Skeletal muscle cell (primary cell): ENCODE measurements around the gene ZNRF1.
A peak's percentile ranks its signal among the peaks of the same experiment; 100 is the strongest.
"Not testable (repeated sequence)": the region's sequence is repeated elsewhere in the genome, so short reads cannot be mapped to it uniquely, and the experiment has no call there.

Source experiments
- DNase-seq: peaks from one replicate; pipeline ENCODE4 v3.0.0-alpha.2; 2010; ENCODE audit warnings: low read depth
- H3K4me3 ChIP-seq: 2 replicates; pipeline ENCODE4 v1.5.1; 2011; ENCODE audit warnings: low read depth, mild to moderate bottlenecking, control low read depth, low read length, moderate library complexity

The ZNRF1 gene

DNA sequence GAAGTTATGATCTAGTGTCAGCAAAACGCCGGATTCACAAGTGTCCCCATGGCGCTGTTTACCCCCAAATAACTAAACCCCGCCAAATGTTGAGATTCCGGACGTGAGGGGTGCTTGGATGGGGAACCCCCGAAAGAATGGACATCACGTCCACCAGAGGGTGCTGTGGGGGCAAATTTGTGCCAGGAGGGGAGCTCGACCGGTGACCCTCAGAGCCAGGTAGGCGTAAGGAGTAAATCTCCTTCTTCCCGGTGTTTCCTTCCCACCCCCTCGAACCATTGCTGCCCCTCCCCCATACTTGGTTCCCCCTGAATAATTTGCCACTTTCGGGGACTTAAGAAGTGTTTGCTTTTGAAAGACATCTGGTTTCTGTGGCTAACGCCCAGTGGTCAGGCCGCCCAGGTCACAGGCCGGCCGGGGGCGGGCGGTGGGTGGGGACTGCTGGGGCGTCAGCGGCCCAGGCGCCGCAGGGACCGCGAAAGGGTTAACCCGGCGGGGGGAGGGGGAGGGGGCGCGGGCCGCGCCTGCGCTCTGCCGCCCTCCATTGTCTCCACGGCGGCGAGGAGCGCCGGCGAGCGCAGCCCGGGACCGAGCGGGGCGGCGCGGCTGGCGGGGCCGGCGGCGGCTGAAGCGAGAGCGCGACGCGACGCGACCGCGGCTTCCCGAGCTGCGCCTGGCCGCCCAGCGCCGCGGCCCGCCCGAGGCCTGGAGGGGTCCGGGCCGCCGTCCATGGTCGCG is at the start of gene ZNRF1:
TSS of gene ZNRF1 (plus strand) at position 544 of the 738 bp plus-strand sequence. CDS start 648 bp downstream, outside the sequence.
- H3K4me3 ChIP-seq, result peak within 1 kb of the TSS; percentile 77
- peak; percentile 27 for DNase-seq

DNA sequence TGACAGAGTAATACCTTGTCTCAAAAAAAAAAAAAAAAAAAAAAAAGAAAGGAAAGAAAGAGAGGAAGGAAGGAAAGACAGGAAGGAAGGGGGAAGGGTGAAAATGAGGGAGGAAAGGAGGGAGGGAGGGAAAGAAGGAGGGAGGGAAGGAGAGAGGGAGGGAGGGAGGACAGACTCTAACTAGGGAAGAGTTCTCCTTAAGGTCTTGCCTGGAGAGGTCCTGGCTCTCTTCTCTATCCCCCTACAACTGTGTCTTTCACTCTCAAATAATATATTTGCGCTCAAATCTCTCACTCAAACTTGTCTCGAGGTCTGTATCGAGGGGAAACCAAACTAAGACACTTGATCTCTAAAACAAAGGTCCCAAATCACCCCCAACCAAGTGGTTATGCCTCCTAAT is 49.5 kb upstream of the ZNRF1 start:
- DNase-seq, result no peak
- H3K4me3 ChIP-seq, result no peak overlapping the region

DNA sequence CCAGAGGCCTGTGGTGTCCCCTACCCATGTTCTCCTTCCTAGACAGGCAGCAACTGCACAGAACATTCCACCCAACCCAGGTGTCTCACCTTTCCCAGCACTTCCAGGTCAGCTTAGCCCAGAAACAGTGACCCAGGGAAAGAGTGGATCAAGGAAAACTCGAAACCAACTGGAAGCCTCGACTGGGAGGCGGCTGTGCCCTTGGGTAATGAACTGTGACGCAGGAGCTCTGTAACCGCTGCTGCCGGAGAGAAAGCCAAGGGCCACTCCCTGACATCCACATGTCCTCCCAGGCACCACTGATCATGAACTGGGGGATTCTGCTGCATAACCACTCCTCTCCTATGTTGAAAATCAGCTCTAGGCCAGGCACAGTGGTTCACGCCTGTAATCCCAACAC is 48.3 kb upstream of the ZNRF1 start:
- H3K4me3 ChIP-seq, result no peak overlapping the region
- no peak for DNase-seq

DNA sequence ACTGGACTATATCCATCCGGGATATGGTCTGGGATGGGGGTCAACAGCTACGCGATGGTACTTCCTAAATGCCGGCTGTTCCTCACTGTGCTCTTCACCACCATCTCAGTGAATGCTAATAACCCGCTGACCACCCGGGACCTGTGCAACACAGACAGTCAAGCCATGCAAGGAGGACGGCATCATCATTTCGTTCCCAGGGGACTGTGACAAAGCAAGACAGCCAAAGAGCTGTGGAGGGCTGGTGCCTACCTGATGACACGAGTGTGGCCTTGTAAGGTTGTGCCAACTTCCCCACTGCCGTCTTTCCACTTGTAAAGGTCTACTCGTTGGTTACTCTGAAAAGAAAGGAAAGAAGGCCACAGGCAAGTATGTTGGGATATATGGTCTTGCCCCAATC is 47.6 kb upstream of the ZNRF1 start:
- no peak for DNase-seq
- no peak overlapping the region for H3K4me3 ChIP-seq

DNA sequence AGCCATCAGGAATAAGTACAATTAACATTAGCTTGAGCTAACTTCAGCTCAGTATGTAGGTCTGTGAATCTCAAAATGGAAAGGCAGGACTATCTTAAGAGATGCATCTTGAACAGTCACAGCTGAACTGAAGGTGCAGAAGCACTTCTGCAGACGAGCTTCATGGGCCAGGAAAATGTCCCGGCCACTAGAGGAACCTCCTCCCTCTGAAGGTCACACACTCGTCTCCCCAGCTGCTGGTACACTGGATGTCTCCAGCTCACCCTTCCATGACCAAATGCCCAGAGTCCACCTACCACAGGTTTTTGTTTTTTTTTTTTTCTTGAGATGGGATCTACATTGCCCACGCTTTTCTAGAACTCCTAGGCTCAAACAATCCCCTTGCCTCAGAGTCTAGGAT is 47.1 kb upstream of the ZNRF1 start:
- no peak for DNase-seq
- no peak overlapping the region for H3K4me3 ChIP-seq

DNA sequence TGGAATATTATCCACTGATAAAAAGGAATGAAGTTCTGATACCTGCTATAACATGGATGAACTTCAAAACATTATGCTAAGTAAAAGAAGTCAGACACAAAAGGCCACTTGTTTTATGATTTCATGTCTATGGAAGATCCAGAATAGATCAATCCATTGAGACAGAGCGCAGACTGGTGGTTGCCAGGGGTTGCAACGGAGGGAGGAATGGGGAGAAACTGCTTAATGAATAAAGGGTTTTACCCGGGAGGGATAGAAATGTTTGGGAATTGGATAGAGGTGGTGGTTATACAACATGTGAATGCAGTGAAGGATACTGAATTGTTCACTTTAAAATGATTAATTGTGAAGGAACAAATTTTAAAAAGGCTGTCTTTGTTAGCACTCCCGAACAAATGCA is 44.1 kb upstream of the ZNRF1 start:
- no peak overlapping the region for H3K4me3 ChIP-seq

DNA sequence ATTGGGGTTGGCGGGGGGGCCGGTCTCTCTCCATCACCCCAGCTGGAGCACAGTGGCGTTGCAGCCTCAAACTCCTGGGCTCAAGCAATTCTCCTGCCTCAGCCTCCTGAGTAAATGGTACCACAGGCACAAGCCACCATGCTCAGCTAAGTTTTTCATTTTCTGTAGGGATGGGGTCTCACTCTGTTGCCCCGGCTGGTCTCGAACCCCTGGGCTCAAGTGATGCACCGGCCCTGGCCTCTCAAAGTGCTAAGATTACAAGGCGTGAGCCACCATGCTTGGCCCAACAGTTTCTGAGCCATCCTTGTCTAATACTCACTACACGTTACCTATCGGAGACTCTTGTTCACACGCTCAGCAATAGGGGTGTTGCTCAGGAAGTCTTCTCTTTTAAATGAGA is 25.5 kb upstream of the ZNRF1 start:
- DNase-seq, result no peak
- H3K4me3 ChIP-seq, result no peak overlapping the region

More for the DNA sequence above, 44.1 kb upstream of the ZNRF1 start:
- DNase-seq, result no peak

GRCh38 chr16:74975591-74975990 is 23.2 kb upstream of the ZNRF1 start:
- no peak for DNase-seq
- H3K4me3 ChIP-seq, result no peak overlapping the region

DNA sequence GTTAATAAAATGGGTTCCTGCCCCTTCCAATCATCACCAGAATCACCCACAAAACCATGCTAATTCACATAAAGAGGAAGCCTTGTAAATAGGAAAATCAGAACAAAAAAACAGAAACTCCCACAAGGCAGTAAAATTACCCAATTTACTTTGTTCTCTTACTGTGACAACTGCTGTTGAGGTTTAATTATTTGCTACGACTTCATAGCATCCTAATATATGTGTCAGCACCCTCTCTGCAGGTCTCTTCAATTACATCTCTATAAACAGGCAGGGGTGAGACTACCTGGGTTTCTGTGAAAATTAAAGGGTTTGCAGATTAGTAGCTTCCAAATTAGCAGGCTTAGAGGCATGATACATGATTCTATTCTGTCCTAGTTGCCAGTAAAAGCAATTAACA is 16.6 kb upstream of the ZNRF1 start:
- DNase-seq, result no peak
- H3K4me3 ChIP-seq, result no peak overlapping the region

GRCh38 chr16:74984194-74984528 is 14.7 kb upstream of the ZNRF1 start:
- H3K4me3 ChIP-seq, result peak overlapping the region; percentile 100

DNA sequence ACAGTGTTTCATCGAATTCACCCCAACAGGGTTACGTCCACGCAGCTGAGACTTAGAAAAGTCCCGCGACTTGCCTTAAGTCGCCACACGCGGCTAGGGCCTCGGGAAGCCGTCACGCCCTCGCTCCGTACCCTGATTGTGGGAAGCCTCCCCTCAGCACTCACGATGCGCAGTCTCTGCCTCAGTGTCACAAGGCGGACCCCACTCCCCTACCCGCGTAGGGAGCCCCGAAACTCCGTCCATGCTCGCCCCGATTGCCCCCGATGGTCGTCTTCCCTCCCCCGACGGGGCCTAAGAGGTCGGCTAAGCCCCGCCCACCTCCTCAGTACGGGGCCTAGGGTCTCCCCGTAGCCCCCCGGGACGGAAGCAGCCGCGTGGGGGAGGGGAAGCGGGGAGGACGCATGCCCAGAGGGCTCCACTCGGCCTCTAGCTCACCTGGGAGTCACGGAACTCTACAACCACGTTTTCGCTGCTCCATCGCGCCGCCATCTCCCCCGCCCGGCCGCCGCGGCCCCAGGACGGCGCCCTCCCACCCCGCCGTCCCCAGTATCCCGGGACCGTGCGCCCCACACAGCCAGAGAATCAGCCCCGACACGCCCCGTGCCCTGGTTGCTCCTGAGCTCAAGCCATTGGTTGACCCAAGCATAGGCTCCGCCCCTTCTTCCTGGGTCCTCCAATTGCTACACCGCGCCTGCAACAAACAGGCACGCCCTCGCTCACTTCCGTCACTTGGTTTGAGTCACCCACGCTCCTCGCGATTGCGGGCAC is 14.1 kb upstream of the ZNRF1 start, which contains the start of gene WDR59:
TSS of gene WDR59 (minus strand) at position 595 of the 768 bp plus-strand sequence. CDS start at position 489, 106 bp downstream.
- H3K4me3 ChIP-seq, result peak within 1 kb of the TSS; percentile 100
- DNase-seq, result peak; percentile 96

More at GRCh38 chr16:74984194-74984528, 14.7 kb upstream of the ZNRF1 start:
- DNase-seq, result no peak

GRCh38 chr16:74987027-74987681 is 11.7 kb upstream of the ZNRF1 start:
- no peak for DNase-seq
- H3K4me3 ChIP-seq, result no peak overlapping the region

GRCh38 chr16:74989864-74990263 is 9.0 kb upstream of the ZNRF1 start:
- DNase-seq, result not testable (repeated sequence)

DNA sequence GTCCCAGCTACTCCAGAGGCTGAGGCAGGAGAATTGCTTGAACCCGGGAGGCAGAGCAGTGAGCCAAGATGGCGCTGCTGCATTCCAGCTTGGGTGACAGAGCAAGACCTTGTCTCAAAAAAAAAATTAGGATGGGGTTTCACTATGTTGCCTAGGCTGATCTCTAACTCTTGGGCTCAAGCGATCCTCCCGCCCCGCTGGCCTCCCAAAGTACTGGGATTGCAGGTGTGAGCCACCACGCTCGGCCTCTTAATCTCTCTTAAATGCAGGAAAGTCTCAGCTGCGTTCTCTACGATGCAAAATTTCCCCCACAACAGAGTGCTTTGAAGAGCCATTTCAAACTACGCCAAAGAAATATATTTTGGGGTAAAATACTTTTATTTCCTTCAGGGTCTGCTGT is 8.0 kb upstream of the ZNRF1 start:
- DNase-seq, result no peak
- H3K4me3 ChIP-seq, result no peak overlapping the region

More at GRCh38 chr16:74989864-74990263, 9.0 kb upstream of the ZNRF1 start:
- not testable (repeated sequence) for H3K4me3 ChIP-seq

GRCh38 chr16:74991268-74991592 is 7.6 kb upstream of the ZNRF1 start:
- no peak overlapping the region for H3K4me3 ChIP-seq
- DNase-seq, result no peak

DNA sequence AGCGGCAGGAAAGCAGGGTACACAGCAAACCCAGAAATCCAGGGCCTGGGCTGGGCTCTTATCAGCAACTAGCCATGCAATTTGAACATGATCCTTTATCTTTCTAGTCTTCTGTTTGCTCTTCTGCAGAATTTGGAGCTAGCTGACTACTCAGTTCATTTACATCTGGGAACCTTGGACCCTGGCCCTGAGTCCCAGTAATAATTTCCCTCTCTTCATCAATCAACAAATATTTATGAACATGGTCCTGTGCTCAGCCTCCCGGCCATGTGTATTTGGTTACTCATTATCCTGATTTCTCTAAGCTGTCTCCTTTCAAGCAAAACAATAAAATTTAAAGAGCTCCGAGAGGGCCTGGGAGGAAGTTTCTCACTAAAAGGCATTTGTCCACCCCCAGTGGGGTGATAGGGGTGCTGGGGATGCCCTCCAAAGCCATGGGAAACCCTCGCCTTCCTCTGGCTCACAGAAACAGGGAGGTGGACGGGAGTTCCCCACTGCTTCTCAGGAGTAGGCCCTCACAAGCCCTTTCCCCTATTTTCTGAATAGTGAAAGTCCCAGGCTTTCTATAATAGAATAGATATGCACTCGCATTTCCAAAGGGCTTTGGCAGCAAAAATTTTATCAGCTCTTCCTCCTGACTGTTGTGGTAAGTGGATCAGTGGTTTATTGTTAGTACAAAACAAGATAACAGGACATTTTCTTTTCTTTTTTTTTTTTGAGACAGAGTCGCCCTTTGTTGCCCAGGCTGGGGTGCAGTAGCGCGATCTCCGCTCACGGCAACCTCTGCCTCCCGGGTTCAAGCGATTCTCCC is 7.0 kb upstream of the ZNRF1 start:
- no peak overlapping the region for H3K4me3 ChIP-seq
- no peak for DNase-seq

- DNase-seq, result no peak
- H3K4me3 ChIP-seq, result no peak overlapping the region
These were observed 2.8 kb upstream of the ZNRF1 start for GRCh38 chr16:74995986-74996385.

DNA sequence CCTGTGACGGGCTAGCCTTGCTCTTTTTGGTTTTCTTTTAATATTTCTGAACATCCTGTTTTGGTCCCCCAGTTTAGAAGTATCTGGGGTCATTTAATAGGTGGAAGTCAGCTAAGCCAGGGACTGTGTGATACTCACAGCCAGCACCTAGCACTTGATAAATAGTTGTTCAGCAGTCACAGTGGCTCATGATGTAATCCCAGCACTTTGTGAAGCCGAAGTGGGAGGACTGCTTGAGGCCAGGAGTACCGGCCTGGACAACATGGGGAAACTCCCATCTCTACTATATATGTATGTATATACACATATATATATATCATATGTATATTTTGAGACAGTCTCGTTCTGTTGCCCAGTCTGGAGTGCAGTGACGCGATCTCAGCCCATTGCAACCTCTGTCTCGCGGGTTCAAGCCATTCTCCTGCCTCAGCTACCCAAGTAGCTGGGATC is 1.8 kb upstream of the ZNRF1 start:
- no peak overlapping the region for H3K4me3 ChIP-seq
- no peak for DNase-seq

DNA sequence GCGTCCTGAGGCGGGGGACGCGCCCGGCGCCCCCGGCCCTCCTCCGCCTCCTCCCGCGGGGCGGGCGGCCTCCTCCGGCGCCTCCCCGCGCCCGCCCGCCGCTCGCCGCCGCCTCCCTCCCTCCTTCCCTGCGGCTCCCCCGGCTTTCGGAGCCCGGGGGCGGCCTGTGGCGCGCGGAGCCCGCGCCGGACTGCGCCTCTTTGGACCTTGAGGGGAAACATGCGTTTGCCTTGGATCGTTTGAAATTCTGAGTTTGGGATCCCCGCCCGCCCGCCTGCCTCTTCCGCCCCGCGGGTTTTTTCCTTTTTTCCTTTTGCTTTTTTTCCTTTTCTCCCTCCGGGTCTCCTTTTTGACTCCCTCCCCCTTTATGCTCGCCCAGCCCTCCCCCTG is 390 bp downstream of the ZNRF1 start:
- no peak for DNase-seq
- peak overlapping the region; percentile 77 for H3K4me3 ChIP-seq
